ENCODE data around the gene PTPRG.

PTPRG gene

GRCh38 chr3:61597906-61598305 is 36.5 kb downstream of the PTPRG start:
- no peak overlapping the region for H3K4me3 ChIP-seq
- no peaks in the 10 kb centered on the region for H3K4me1 ChIP-seq
- H3K27ac ChIP-seq, result no peak overlapping the region
- H3K4me2 ChIP-seq, result no peak overlapping the region
- H3K9ac ChIP-seq, result no peak overlapping the region
- H4K20me1 ChIP-seq, result peaks cover 0 to 59% (median 14%) of the 10 kb centered on the region in 11 experiments; a peak in 12 of 22 replicates
- H3K36me3 ChIP-seq, result peaks cover 0 to 12% (median under 1%) of the 10 kb centered on the region in 11 experiments; a peak in 6 of 22 replicates
- no peaks in the 10 kb centered on the region for H3K27me3 ChIP-seq
- peaks cover 0 to 8% (median under 1%) of the 10 kb centered on the region in 11 experiments; a peak in 7 of 22 replicates for H3K9me3 ChIP-seq (replicated peaks in 1 of 11)
- TF ChIP-seq Cebpa-rat (IDR thresholded peaks at IDR 0.05), result no peak

GRCh38 chr3:61600195-61600594 is 38.8 kb downstream of the PTPRG start:
- Histone ChIP-seq H3K27ac (no peak overlapping the region), H4K20me1 (peaks cover 0 to 45% (median 7%) of the 10 kb centered on the region in 11 experiments; a peak in 7 of 22 replicates), H3K4me3 (no peak overlapping the region), H3K9me3 (replicated peaks in 1 of 11) (peaks cover 0 to 14% (median 7%) of the 10 kb centered on the region in 11 experiments; a peak in 10 of 22 replicates), H3K27me3 (no peaks in the 10 kb centered on the region), H3K4me1 (no peaks in the 10 kb centered on the region), H3K9ac (no peak overlapping the region), H3K4me2 (no peak overlapping the region), H3K36me3 (peaks cover 0 to 29% (median 8%) of the 10 kb centered on the region in 11 experiments; a peak in 10 of 22 replicates)
- TF ChIP-seq Cebpa-rat (IDR thresholded peaks at IDR 0.05), result no peak

- Histone ChIP-seq H4K20me1 (peaks cover 0 to 42% (median 7%) of the 10 kb centered on the region in 11 experiments; a peak in 7 of 22 replicates), H3K4me3 (no peak overlapping the region), H3K36me3 (peaks cover 0 to 43% (median 13%) of the 10 kb centered on the region in 11 experiments; a peak in 14 of 22 replicates), H3K4me2 (no peak overlapping the region), H3K4me1 (no peaks in the 10 kb centered on the region), H3K27ac (no peak overlapping the region), H3K9me3 (replicated peaks in 1 of 11) (peaks cover 0 to 14% (median 7%) of the 10 kb centered on the region in 11 experiments; a peak in 10 of 22 replicates), H3K27me3 (no peaks in the 10 kb centered on the region), H3K9ac (no peak overlapping the region)
- no peak for TF ChIP-seq Cebpa-rat (IDR thresholded peaks at IDR 0.05)
Observed at GRCh38 chr3:61601831-61602230, 40.5 kb downstream of the PTPRG start.

GRCh38 chr3:61602466-61602865 is 41.1 kb downstream of the PTPRG start:
- Histone ChIP-seq H3K27ac (no peak overlapping the region), H4K20me1 (peaks cover 0 to 36% (median 7%) of the 10 kb centered on the region in 11 experiments; a peak in 7 of 22 replicates), H3K4me1 (no peaks in the 10 kb centered on the region), H3K36me3 (peaks cover 0 to 46% (median 13%) of the 10 kb centered on the region in 11 experiments; a peak in 14 of 22 replicates), H3K4me3 (no peak overlapping the region), H3K9ac (no peak overlapping the region), H3K27me3 (no peaks in the 10 kb centered on the region), H3K9me3 (replicated peaks in 1 of 11) (peaks cover 0 to 14% (median 7%) of the 10 kb centered on the region in 11 experiments; a peak in 9 of 22 replicates), H3K4me2 (no peak overlapping the region)
- no peak for TF ChIP-seq Cebpa-rat (IDR thresholded peaks at IDR 0.05)

GRCh38 chr3:61605589-61606175 is 44.3 kb downstream of the PTPRG start:
- Histone ChIP-seq H3K9me3 (replicated peaks in 1 of 11) (peaks cover 0 to 14% (median 7%) of the 10 kb centered on the region in 11 experiments; a peak in 9 of 22 replicates), H4K20me1 (peaks cover 0 to 32% (median 0%) of the 10 kb centered on the region in 11 experiments; a peak in 6 of 22 replicates), H3K27ac (no peak overlapping the region), H3K4me2 (no peak overlapping the region), H3K4me1 (no peaks in the 10 kb centered on the region), H3K27me3 (no peaks in the 10 kb centered on the region), H3K36me3 (peaks cover 0 to 40% (median 13%) of the 10 kb centered on the region in 11 experiments; a peak in 14 of 22 replicates), H3K9ac (no peak overlapping the region), H3K4me3 (no peak overlapping the region)
- TF ChIP-seq Cebpa-rat (IDR thresholded peaks at IDR 0.05), result no peak

GRCh38 chr3:61606196-61606595 is 44.8 kb downstream of the PTPRG start:
- Histone ChIP-seq H3K4me1 (no peaks in the 10 kb centered on the region), H3K27ac (no peak overlapping the region), H3K4me3 (no peak overlapping the region), H3K9me3 (replicated peaks in 1 of 11) (peaks cover 0 to 14% (median 7%) of the 10 kb centered on the region in 11 experiments; a peak in 9 of 22 replicates), H3K36me3 (peaks cover 0 to 40% (median 13%) of the 10 kb centered on the region in 11 experiments; a peak in 14 of 22 replicates), H3K4me2 (no peak overlapping the region), H3K27me3 (no peaks in the 10 kb centered on the region), H4K20me1 (peaks cover 0 to 27% (median 0%) of the 10 kb centered on the region in 11 experiments; a peak in 6 of 22 replicates), H3K9ac (no peak overlapping the region)
- TF ChIP-seq Cebpa-rat (IDR thresholded peaks at IDR 0.05), result no peak

GRCh38 chr3:61608072-61608471 is 46.7 kb downstream of the PTPRG start:
- H3K4me3 ChIP-seq, result no peak overlapping the region
- TF ChIP-seq Cebpa-rat (IDR thresholded peaks at IDR 0.05), result no peak
- H3K9ac ChIP-seq, result no peak overlapping the region
- no peak overlapping the region for H3K27ac ChIP-seq
- no peaks in the 10 kb centered on the region for H3K27me3 ChIP-seq
- H3K4me2 ChIP-seq, result no peak overlapping the region
- peaks cover 0 to 36% (median 0%) of the 10 kb centered on the region in 11 experiments; a peak in 8 of 22 replicates for H4K20me1 ChIP-seq
- peaks cover 0 to 9% (median 4%) of the 10 kb centered on the region in 11 experiments; a peak in 9 of 22 replicates for H3K9me3 ChIP-seq (replicated peaks in 1 of 11)
- H3K36me3 ChIP-seq, result peaks cover 0 to 37% (median 13%) of the 10 kb centered on the region in 11 experiments; a peak in 14 of 22 replicates
- no peaks in the 10 kb centered on the region for H3K4me1 ChIP-seq

- Histone ChIP-seq H3K4me2 (no peak overlapping the region), H3K9me3 (replicated peaks in 1 of 11) (0 out of 22 replicates have a peak, but pooled peaks cover 0 to 2% (median 0%) of the 10 kb centered on the region in 11 experiments), H3K27me3 (no peaks in the 10 kb centered on the region), H3K36me3 (peaks cover 0 to 32% (median 13%) of the 10 kb centered on the region in 11 experiments; a peak in 9 of 22 replicates), H3K4me3 (no peak overlapping the region), H3K27ac (no peak overlapping the region), H3K4me1 (no peaks in the 10 kb centered on the region), H4K20me1 (peaks cover 0 to 31% (median 0%) of the 10 kb centered on the region in 11 experiments; a peak in 8 of 22 replicates), H3K9ac (no peak overlapping the region)
- TF ChIP-seq Cebpa-rat (IDR thresholded peaks at IDR 0.05), result no peak
Observed at GRCh38 chr3:61608711-61609110, 47.3 kb downstream of the PTPRG start.

- Histone ChIP-seq H3K27ac (no peak overlapping the region), H4K20me1 (peaks cover 0 to 31% (median 0%) of the 10 kb centered on the region in 11 experiments; a peak in 7 of 22 replicates), H3K4me1 (no peaks in the 10 kb centered on the region), H3K9me3 (replicated peaks in 1 of 11) (no peaks in the 10 kb centered on the region), H3K4me3 (no peak overlapping the region), H3K9ac (no peak overlapping the region), H3K4me2 (no peak overlapping the region), H3K36me3 (peaks cover 0 to 33% (median 12%) of the 10 kb centered on the region in 11 experiments; a peak in 11 of 22 replicates), H3K27me3 (no peaks in the 10 kb centered on the region)
- TF ChIP-seq Cebpa-rat (IDR thresholded peaks at IDR 0.05), result no peak
Observed at GRCh38 chr3:61610316-61610715, 48.9 kb downstream of the PTPRG start.

Measured in BLaER1 treated with 17β-estradiol and CSF1 and Interleukin-3, amounts not matched to agents 10 nM and 100 nM (cell line).